Stimulated activated CD8-positive, alpha-beta memory T cell treated with anti-CD3 and anti-CD28 coated beads, Interleukin-7, amount 100 ng/mL, for 4 hours (primary cell): ENCODE results near the gene INVS.
"Not testable (repeated sequence)": the region's sequence is repeated elsewhere in the genome, so short reads cannot be mapped to it uniquely, and the experiment has no call there.

ENCODE experiments used
- DNase-seq, 2 donors: peaks; one replicate each; pipeline ENCODE4 v3.0.0-alpha.2; 2020; ENCODE audit warnings: low read depth in 2 of 2

The INVS gene

DNA sequence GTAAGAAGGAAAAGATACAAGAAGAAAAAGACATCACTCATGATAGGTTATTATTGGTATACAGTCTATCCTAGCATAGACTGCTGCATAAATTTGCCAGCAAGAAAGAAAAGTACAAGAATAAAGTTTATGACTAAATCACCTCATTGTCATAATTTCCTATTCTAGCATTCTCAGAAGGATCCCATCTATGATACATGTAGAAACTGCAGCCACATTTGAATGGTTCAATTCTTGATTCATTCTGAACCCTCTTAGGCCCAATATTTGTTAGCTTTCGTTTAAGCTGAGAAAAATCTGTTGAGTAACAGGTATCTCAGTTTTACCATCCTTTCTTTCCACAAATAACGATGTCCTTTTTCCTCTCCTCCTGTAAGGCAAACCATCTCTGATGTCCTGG, 21.2 kb downstream of the INVS start:
- DNase-seq: no peak

GRCh38 chr9:100125236-100125635, 26.2 kb downstream of the INVS start:
- DNase-seq: no peak

GRCh38 chr9:100125910-100126309, 26.9 kb downstream of the INVS start:
- DNase-seq: no peak

GRCh38 chr9:100126423-100126822, 27.4 kb downstream of the INVS start:
- DNase-seq: no peak

DNA sequence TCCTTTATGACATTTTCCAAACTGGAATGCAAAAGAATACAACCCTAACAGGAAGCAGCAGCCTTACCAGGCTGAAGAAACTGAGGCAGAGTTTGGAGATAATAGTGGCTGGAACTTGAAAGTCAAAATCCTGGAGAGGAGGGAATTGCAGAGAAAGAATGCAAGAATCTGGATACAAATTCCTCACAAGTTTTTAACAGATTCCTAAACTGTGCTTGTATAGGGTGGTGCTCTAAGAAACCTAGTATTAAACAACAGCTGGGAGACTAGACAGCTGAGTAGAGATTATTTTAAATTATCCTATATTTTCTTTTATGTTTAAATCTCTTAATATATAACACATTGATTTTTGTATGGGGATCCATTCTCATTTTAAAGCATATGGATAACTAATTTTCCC, 30.7 kb downstream of the INVS start:
- no peak for DNase-seq

DNA sequence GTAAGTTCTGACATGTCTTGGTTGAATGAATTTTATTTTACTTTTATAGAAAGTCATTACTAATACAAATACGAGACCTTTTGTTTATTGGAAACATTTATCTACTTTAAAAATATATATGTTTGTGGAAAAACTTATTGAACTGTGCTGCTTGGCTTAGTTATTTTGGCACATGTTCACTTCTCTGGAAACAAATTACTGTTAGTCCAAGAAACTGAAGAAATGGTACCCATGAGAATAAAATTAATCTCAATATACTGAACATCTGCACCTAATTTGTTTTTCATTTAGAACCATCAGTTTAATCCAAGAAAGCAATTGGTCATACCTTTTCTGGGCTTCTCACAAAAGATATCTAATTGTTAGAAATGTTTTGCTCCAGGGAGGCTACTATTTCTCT, 32.2 kb downstream of the INVS start:
- no peak for DNase-seq

DNA sequence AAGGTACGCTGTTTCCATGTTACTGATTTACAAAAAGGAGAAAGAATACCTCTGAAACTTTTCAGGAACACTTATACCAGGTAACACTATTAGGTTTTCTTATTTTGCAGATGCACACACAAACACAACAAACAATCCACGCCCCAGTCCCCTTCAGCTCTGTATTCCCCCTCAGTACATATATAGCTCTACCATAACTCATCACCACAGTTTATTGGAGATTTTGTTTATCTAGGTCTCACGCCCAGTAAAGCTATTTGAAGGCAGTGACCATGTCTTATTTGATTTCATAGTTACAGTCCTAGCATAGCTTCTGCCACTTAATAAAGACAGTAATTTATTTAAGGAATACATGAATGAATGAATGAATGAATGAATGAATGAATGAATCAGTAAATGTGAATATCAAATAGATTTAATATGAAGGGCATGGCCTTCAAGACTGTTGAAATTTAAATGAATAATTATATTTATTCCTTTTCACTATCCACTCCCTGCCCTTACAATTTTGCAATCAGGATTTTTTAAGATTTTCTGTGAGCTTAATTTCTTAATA, 32.9 kb downstream of the INVS start:
- no peak for DNase-seq

- no peak for DNase-seq
Measured at GRCh38 chr9:100134731-100135130, 35.7 kb downstream of the INVS start.

DNA sequence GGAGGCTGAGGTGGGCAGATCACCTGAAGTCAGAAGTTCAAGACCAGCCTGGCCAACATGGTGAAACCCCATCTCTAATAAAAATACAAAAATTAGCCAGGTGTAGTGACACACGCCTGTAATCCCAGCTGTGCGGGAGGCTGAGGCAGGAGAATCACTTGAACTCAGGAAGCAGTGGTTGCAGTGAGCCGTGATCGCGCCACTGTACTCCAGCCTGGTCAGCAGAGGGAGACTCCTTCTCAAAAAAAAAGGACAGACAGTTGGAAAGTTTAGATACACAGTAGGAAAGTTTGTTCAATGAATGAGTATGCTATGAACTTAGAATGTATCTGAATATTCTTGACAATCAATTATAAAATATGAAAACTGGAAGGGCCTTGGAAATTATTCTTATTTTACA, 37.8 kb downstream of the INVS start:
- not testable (repeated sequence) for DNase-seq

- not testable (repeated sequence) for DNase-seq
Measured at GRCh38 chr9:100140303-100140702, 41.3 kb downstream of the INVS start.

GRCh38 chr9:100141862-100142261, 42.8 kb downstream of the INVS start:
- not testable (repeated sequence) for DNase-seq

- not testable (repeated sequence) for DNase-seq
Measured at GRCh38 chr9:100145167-100145934, 46.3 kb downstream of the INVS start.

GRCh38 chr9:100145976-100146375, 46.9 kb downstream of the INVS start:
- DNase-seq: not testable (repeated sequence)

GRCh38 chr9:100150214-100150613, 51.2 kb downstream of the INVS start:
- DNase-seq: no peak

GRCh38 chr9:100160021-100160420, 61.0 kb downstream of the INVS start:
- no peak for DNase-seq

- no peak for DNase-seq
Measured at GRCh38 chr9:100167176-100167575, 68.1 kb downstream of the INVS start.

GRCh38 chr9:100167915-100168654, 69.0 kb downstream of the INVS start:
- DNase-seq: no peak

DNA sequence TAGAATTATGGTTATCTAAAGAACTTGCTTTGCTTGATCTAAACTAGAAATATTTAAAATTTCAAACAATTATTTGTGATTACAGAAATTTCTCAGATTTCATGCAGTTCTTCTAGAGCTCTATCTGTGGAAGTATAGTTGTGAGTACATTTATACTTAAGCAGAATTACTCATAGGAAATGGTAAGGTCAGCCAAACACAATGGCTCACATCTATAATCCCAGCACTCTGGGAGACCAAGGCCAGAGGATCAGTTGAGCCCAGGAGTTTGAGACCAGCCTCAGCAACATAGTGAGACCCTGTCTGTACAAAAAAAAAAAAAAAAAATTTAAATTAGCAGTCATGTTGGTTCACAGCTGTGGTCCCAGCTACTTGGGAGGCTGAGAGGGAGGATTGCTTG, 71.0 kb downstream of the INVS start:
- DNase-seq: no peak

- no peak for DNase-seq
Measured at GRCh38 chr9:100170556-100170955, 71.5 kb downstream of the INVS start.

- DNase-seq: no peak
Measured at GRCh38 chr9:100186356-100186755, 87.3 kb downstream of the INVS start.

DNA sequence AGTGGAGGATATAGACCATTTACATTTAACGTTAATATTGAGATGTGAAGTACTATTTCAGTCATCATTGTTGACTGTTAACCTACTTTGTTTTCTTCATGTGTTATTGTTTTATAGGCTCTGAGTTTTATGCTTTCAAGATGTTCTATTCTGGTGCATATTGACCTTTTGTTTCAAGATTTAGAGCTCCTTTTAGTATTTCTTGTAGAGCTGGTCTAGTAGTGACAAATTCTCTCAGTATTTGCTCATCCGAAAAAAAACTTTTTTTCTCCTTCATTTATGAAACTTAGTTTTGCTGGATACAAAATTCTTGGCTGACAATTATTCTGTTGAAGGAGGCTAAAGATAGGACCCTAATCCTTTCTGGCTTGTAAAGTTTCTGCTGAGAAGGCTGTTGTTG, 91.3 kb downstream of the INVS start:
- DNase-seq: no peak

DNA sequence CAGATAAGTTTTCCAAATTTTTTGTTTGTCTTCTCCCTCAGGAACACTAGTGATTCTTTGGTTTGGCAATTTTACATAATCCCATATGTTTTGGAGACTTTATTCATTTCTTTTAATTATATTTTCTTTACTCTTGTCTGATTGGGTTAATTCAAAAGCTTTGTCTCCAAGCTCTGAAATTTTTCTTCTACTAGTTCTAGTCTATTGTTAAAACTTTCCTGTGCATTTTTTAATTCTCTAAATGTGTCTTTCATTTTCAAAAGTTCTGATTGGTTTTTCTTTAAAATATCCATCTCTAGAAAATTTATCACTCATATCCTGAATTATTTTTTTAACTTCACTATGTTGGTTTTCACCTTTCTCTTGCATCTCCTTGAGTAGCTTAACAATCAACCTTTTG, 92.2 kb downstream of the INVS start:
- DNase-seq: no peak

DNA sequence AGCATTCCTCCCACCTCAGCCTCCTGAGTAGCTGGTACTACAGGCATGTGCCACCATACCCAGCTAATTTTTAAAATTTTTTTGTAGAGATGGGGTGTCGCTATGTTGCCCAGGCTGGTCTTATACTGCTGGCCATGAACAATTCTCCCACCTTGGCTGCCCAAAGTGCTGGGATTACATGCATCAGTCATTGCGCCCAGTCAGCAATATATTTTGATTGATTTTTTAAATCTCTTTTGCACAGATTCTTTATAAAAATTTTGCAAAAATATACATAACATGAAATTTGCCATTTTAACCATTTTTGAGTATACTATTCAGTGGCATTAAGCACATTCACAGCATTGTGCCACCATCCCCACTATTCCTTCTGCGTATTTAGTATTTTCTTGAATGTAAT, 94.0 kb downstream of the INVS start:
- DNase-seq: no peak
